BE2C (cell line): ENCODE measurements around the gene OSBPL3.

Source experiments
- DNase-seq: peaks from one replicate; pipeline ENCODE4 v3.0.0-alpha.2; 2020
- H3K27me3 ChIP-seq: fragments of 250-450 bp; sonication (Bioruptor Pico); 2 replicates; pipeline ENCODE4 v1.5.1; 2020; ENCODE audit warnings: mild to moderate bottlenecking
- H3K36me3 ChIP-seq: fragments of 250-450 bp; sonication (Bioruptor Pico); 2 replicates; pipeline ENCODE4 v1.5.1; 2020; ENCODE audit warnings: mild to moderate bottlenecking
- H3K4me1 ChIP-seq: fragments of 250-450 bp; sonication (Bioruptor Pico); 2 replicates; pipeline ENCODE4 v1.5.1; 2020
- H3K4me3 ChIP-seq: 2 replicates; pipeline ENCODE4 v1.5.1; 2011; ENCODE audit warnings: low read depth, low read length
- H3K9me3 ChIP-seq: fragments of 250-450 bp; sonication (Bioruptor Pico); 2 replicates; pipeline ENCODE4 v1.5.1; 2020
- CTCF ChIP-seq: IDR thresholded peaks from 2 replicates; pipeline ENCODE4 v1.5.1; 2012; ENCODE audit warnings: mild to moderate bottlenecking, low read depth, low read length

OSBPL3 gene

GRCh38 chr7:24828891-24829661 is 150.9 kb downstream of the OSBPL3 start:
- H3K4me3 ChIP-seq, result no peak overlapping the region
- peaks cover 11% of the 10 kb centered on the region for H3K4me1 ChIP-seq
- H3K36me3 ChIP-seq, result peaks cover 18% of the 10 kb centered on the region
- no peaks in the 10 kb centered on the region for H3K27me3 ChIP-seq
- no peak for TF ChIP-seq CTCF
- H3K9me3 ChIP-seq, result no peaks in the 10 kb centered on the region
- no peak for DNase-seq

- no peak for TF ChIP-seq CTCF
- Histone ChIP-seq H3K27me3 (no peaks in the 10 kb centered on the region), H3K9me3 (no peaks in the 10 kb centered on the region), H3K36me3 (peaks cover 14% of the 10 kb centered on the region), H3K4me1 (peaks cover 11% of the 10 kb centered on the region), H3K4me3 (no peak overlapping the region)
- no peak for DNase-seq
Measured at GRCh38 chr7:24827589-24827988, 152.4 kb downstream of the OSBPL3 start.

GRCh38 chr7:24827027-24827426 is 153.0 kb downstream of the OSBPL3 start:
- no peak for TF ChIP-seq CTCF
- Histone ChIP-seq H3K9me3 (no peaks in the 10 kb centered on the region), H3K4me3 (no peak overlapping the region), H3K27me3 (no peaks in the 10 kb centered on the region), H3K36me3 (peaks cover 11% of the 10 kb centered on the region), H3K4me1 (peaks cover 11% of the 10 kb centered on the region)
- no peak for DNase-seq

GRCh38 chr7:24826662-24827020 is 153.3 kb downstream of the OSBPL3 start:
- H3K4me1 ChIP-seq, result peaks cover 11% of the 10 kb centered on the region
- peaks cover 13% of the 10 kb centered on the region for H3K36me3 ChIP-seq

GRCh38 chr7:24825931-24826661 is 153.9 kb downstream of the OSBPL3 start:
- no peaks in the 10 kb centered on the region for H3K27me3 ChIP-seq
- TF ChIP-seq CTCF, result no peak
- peaks cover 11% of the 10 kb centered on the region for H3K4me1 ChIP-seq
- H3K9me3 ChIP-seq, result no peaks in the 10 kb centered on the region
- no peak overlapping the region for H3K4me3 ChIP-seq
- H3K36me3 ChIP-seq, result peaks cover 15% of the 10 kb centered on the region
- no peak for DNase-seq

More at GRCh38 chr7:24826662-24827020, 153.3 kb downstream of the OSBPL3 start:
- Histone ChIP-seq H3K27me3 (no peaks in the 10 kb centered on the region), H3K9me3 (no peaks in the 10 kb centered on the region), H3K4me3 (no peak overlapping the region)
- no peak for DNase-seq
- TF ChIP-seq CTCF, result no peak

- no peak overlapping the region for H3K4me3 ChIP-seq
- DNase-seq, result no peak
- H3K36me3 ChIP-seq, result peaks cover 15% of the 10 kb centered on the region
- H3K27me3 ChIP-seq, result no peaks in the 10 kb centered on the region
- H3K9me3 ChIP-seq, result no peaks in the 10 kb centered on the region
- no peak for TF ChIP-seq CTCF
- H3K4me1 ChIP-seq, result peaks cover 11% of the 10 kb centered on the region
Measured at GRCh38 chr7:24825381-24825794, 154.6 kb downstream of the OSBPL3 start.
